ENCODE results near the gene SH3RF3.

DNA sequence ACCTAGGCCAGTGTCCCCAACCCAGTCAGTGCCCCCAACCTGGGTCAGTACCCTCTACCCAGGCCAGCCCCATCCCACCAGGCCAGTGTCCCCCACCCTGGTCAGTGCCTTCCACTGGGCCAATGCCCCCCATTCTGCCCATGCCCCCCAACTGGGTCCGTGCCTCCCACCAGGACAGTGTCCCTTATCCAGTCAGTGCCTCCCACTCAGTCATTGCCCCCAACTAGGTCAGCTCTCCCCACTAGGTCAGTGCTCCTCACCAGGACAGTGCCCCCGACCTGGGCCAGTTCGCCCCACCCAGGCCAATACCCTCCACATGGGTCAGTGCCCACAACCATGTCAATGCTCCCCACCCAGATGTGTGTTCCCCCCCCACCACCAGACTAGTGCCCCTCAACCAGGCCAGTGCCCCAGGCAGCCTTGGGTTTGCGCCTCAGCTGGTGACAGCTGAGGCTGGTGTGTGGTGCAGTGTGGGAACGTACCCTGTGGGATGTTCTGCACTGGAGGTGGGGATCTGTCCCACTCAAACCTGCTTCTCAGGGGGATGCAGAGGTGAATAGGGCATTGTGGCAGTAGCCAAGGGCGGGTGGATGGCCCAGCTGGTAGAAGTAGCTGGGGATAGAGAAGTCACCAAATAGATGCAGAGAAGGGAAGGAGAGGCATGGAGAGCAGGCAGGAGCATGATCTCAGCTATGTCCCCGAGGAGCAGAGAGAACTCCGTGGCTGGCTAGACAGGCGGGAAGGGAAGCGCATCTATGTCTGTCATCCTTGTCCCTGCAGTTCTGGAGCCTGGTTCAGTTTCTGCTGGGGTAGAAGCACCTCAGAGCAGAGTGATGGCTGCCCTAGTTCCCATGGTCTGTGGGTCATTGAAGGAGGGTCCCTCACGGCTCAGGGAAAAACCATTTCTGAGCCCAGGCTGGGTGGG is 168.8 kb downstream of the SH3RF3 start:
- TF ChIP-seq POLR2A (IDR thresholded peaks at IDR 0.05; ENCODE audit: extremely low read depth, insufficient read length) (no peak), MYC (IDR thresholded peaks at IDR 0.05; ENCODE audit: low read depth, low read length) (no peak)
- TF ChIP-seq, protein P1, sequence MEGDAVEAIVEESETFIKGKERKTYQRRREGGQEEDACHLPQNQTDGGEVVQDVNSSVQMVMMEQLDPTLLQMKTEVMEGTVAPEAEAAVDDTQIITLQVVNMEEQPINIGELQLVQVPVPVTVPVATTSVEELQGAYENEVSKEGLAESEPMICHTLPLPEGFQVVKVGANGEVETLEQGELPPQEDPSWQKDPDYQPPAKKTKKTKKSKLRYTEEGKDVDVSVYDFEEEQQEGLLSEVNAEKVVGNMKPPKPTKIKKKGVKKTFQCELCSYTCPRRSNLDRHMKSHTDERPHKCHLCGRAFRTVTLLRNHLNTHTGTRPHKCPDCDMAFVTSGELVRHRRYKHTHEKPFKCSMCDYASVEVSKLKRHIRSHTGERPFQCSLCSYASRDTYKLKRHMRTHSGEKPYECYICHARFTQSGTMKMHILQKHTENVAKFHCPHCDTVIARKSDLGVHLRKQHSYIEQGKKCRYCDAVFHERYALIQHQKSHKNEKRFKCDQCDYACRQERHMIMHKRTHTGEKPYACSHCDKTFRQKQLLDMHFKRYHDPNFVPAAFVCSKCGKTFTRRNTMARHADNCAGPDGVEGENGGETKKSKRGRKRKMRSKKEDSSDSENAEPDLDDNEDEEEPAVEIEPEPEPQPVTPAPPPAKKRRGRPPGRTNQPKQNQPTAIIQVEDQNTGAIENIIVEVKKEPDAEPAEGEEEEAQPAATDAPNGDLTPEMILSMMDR (IDR thresholded peaks at IDR 0.05; ENCODE audit: low read depth, low read length): no peak
- TF ChIP-seq, protein P2, sequence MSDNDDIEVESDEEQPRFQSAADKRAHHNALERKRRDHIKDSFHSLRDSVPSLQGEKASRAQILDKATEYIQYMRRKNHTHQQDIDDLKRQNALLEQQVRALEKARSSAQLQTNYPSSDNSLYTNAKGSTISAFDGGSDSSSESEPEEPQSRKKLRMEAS (IDR thresholded peaks at IDR 0.05; ENCODE audit: low read depth, low read length): no peak

Data from NB4 (cell line).